GM13977 (cell line): Measurements from ENCODE around the gene TAF3.
"Not testable (repeated sequence)": the region's sequence is repeated elsewhere in the genome, so short reads cannot be mapped to it uniquely, and the experiment has no call there.

Experiments used
- DNase-seq: peaks from one replicate; pipeline ENCODE4 v3.0.0; 2012; ENCODE audit warnings: low spot score
- CTCF ChIP-seq: IDR thresholded peaks from 2 replicates; pipeline ENCODE4 v1.5.1; 2012; ENCODE audit warnings: mild to moderate bottlenecking, control low read depth; ENCODE audit not compliant: insufficient read depth; ENCODE audit errors: extremely low read depth, missing control alignments
- in situ Hi-C: fragments of 300-500 bp; cut with MboI; formaldehyde crosslinking; loops from one replicate; pipeline ENCODE4 v1.12.0; 2022; ENCODE audit warnings: low sequenced_read_pairs, low pct_unique_long_range_greater_than_20kb, mixed read lengths, inconsistent platforms; ENCODE audit not compliant: unreplicated experiment

The TAF3 gene, protein sequence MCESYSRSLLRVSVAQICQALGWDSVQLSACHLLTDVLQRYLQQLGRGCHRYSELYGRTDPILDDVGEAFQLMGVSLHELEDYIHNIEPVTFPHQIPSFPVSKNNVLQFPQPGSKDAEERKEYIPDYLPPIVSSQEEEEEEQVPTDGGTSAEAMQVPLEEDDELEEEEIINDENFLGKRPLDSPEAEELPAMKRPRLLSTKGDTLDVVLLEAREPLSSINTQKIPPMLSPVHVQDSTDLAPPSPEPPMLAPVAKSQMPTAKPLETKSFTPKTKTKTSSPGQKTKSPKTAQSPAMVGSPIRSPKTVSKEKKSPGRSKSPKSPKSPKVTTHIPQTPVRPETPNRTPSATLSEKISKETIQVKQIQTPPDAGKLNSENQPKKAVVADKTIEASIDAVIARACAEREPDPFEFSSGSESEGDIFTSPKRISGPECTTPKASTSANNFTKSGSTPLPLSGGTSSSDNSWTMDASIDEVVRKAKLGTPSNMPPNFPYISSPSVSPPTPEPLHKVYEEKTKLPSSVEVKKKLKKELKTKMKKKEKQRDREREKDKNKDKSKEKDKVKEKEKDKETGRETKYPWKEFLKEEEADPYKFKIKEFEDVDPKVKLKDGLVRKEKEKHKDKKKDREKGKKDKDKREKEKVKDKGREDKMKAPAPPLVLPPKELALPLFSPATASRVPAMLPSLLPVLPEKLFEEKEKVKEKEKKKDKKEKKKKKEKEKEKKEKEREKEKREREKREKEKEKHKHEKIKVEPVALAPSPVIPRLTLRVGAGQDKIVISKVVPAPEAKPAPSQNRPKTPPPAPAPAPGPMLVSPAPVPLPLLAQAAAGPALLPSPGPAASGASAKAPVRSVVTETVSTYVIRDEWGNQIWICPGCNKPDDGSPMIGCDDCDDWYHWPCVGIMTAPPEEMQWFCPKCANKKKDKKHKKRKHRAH

GRCh38 chr10:7818295-7819120, at the start of gene TAF3:
TAF3 (plus strand) TSS chr10:7818505; CDS start chr10:7818710, 205 bp downstream.
- DNase-seq, result peak; percentile 92
- in situ Hi-C loops, result no loop called here

DNA sequence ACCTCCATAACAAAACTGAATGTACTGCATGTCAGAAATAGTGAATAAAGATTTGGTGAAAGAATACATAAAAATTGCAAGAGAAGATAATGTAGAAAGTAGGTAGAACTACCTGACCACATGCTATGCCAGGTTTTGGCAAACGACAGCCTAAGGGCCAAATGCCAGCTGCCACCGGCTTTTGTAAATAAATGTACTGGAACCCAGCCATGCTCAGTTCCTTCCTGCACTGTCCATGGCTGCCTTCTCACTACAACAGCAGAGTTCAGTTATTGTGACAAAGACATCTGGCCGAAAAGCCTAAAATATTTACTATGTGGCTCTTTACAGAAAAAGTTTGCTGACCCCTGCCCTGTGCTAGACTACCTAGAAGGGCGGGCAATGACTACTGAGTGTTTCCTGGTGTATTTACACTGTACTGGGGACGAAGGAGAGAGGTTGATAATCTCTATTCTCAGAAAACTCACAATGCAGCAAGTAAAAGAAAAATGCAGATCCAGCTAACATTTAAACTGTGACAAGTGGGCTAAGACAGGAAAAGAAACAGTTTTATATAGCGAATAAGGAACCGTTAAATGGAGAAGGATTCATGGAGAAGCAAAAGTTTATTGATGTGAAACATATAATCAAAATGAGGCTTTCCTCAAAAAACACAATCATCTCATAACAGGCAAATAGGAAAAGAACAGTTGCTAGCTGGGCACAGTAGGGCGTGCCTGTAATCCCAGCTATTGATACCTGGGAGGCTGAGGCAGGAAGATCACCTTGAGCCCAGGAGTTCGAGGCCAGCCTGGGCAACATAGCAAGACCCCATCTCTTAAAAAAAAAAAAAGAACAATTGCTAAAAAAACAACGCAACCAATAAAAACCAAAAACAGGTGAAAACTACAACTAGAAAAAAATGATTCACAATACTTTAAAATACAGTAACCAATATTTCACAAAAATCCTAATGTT, 44.2 kb upstream of the TAF3 start:
- TF ChIP-seq CTCF, result no peak
- DNase-seq, result no peak
- in situ Hi-C loops, result no loop called here

More at GRCh38 chr10:7818295-7819120, at the start of gene TAF3:
- TF ChIP-seq CTCF, result no peak

- in situ Hi-C loops, result no loop called here
- no peak for TF ChIP-seq CTCF
Measured at GRCh38 chr10:7776777-7777176, 41.5 kb upstream of the TAF3 start.

GRCh38 chr10:7782194-7782593, 36.1 kb upstream of the TAF3 start:
- in situ Hi-C loops, result not testable (repeated sequence)

More at GRCh38 chr10:7776777-7777176, 41.5 kb upstream of the TAF3 start:
- DNase-seq, result no peak

DNA sequence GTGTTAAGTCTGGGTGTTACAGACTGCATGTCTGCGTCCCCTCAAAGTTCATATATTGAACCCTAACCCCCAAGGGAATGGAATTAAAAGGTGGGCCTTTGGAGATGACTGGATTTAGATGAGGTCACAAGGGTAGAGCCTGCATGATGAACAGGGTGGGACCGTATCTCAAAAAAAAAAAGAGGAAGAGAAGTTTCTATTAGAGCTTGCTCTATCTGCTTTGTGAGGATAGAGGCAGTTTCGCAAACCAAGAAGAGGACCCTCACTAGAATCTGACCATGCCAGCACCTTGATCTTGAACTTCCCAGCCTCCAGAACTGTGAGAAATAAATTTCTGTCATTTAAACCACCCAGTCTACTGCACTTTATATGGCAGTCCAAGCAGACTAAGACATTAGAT, 31.9 kb upstream of the TAF3 start:
- TF ChIP-seq CTCF, result no peak
- DNase-seq, result no peak
- in situ Hi-C loops, result no loop called here

More at GRCh38 chr10:7782194-7782593, 36.1 kb upstream of the TAF3 start:
- DNase-seq, result not testable (repeated sequence)
